BE2C (cell line): ENCODE results near the gene RETREG1.
"Not testable (repeated sequence)": the region's sequence is repeated elsewhere in the genome, so short reads cannot be mapped to it uniquely, and the experiment has no call there.

Source experiments
- DNase-seq: peaks from one replicate; pipeline ENCODE4 v3.0.0-alpha.2; 2020
- H3K27me3 ChIP-seq: fragments of 250-450 bp; sonication (Bioruptor Pico); 2 replicates; pipeline ENCODE4 v1.5.1; 2020; ENCODE audit warnings: mild to moderate bottlenecking
- H3K36me3 ChIP-seq: fragments of 250-450 bp; sonication (Bioruptor Pico); 2 replicates; pipeline ENCODE4 v1.5.1; 2020; ENCODE audit warnings: mild to moderate bottlenecking
- H3K4me1 ChIP-seq: fragments of 250-450 bp; sonication (Bioruptor Pico); 2 replicates; pipeline ENCODE4 v1.5.1; 2020
- H3K4me3 ChIP-seq: 2 replicates; pipeline ENCODE4 v1.5.1; 2011; ENCODE audit warnings: low read depth, low read length
- H3K9me3 ChIP-seq: fragments of 250-450 bp; sonication (Bioruptor Pico); 2 replicates; pipeline ENCODE4 v1.5.1; 2020
- TF ChIP-seq, protein P1 (sequence below): IDR thresholded peaks from 2 replicates; pipeline ENCODE4 v1.5.1; 2012; ENCODE audit warnings: mild to moderate bottlenecking, low read depth, low read length

Gene RETREG1

GRCh38 chr5:16544607-16545374 lies 72.0 kb downstream of the RETREG1 start:
- no peak for DNase-seq
- H3K36me3 ChIP-seq: no peaks in the 10 kb centered on the region
- H3K27me3 ChIP-seq: no peaks in the 10 kb centered on the region
- no peaks in the 10 kb centered on the region for H3K4me1 ChIP-seq
- H3K9me3 ChIP-seq: no peaks in the 10 kb centered on the region
- H3K4me3 ChIP-seq: no peak overlapping the region
- TF ChIP-seq, protein P1, sequence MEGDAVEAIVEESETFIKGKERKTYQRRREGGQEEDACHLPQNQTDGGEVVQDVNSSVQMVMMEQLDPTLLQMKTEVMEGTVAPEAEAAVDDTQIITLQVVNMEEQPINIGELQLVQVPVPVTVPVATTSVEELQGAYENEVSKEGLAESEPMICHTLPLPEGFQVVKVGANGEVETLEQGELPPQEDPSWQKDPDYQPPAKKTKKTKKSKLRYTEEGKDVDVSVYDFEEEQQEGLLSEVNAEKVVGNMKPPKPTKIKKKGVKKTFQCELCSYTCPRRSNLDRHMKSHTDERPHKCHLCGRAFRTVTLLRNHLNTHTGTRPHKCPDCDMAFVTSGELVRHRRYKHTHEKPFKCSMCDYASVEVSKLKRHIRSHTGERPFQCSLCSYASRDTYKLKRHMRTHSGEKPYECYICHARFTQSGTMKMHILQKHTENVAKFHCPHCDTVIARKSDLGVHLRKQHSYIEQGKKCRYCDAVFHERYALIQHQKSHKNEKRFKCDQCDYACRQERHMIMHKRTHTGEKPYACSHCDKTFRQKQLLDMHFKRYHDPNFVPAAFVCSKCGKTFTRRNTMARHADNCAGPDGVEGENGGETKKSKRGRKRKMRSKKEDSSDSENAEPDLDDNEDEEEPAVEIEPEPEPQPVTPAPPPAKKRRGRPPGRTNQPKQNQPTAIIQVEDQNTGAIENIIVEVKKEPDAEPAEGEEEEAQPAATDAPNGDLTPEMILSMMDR: no peak

- not testable (repeated sequence) for H3K36me3 ChIP-seq, H3K4me3 ChIP-seq, H3K27me3 ChIP-seq, DNase-seq, H3K4me1 ChIP-seq, H3K9me3 ChIP-seq
Observed at GRCh38 chr5:16543206-16543605, 73.6 kb downstream of the RETREG1 start.

- H3K4me3 ChIP-seq: no peak overlapping the region
- TF ChIP-seq, protein P1: no peak
- DNase-seq: no peak
- no peaks in the 10 kb centered on the region for H3K36me3 ChIP-seq
- H3K27me3 ChIP-seq: no peaks in the 10 kb centered on the region
- H3K4me1 ChIP-seq: no peaks in the 10 kb centered on the region
- H3K9me3 ChIP-seq: no peaks in the 10 kb centered on the region
Observed at GRCh38 chr5:16542236-16542635, 74.6 kb downstream of the RETREG1 start.

DNA sequence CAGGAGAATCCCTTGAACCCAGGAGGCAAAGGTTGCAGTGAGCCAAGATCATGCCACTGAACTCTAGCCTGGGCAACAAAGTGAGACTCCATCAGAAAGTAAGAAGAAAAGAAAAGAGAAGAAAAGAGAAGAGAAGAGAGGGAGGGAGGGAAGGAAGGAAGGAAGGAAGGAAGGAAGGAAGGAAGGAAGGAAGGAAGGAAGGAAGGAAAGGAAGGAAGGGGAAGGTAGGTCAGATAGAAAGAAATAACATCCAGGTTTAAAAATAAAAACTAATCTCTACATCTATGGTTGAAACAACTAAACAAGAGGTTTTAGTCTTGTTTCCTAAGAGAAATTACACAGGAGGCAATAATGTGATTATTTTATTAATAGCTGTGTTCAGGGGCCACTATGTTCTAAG lies 75.2 kb downstream of the RETREG1 start:
- not testable (repeated sequence) for H3K4me1 ChIP-seq, DNase-seq, H3K36me3 ChIP-seq, H3K27me3 ChIP-seq, H3K9me3 ChIP-seq, H3K4me3 ChIP-seq

- no peak for DNase-seq
- Histone ChIP-seq H3K4me3 (no peak overlapping the region), H3K27me3 (no peaks in the 10 kb centered on the region), H3K9me3 (no peaks in the 10 kb centered on the region), H3K36me3 (no peaks in the 10 kb centered on the region), H3K4me1 (no peaks in the 10 kb centered on the region)
- TF ChIP-seq, protein P1: no peak
Observed at GRCh38 chr5:16540421-16540820, 76.4 kb downstream of the RETREG1 start.

DNA sequence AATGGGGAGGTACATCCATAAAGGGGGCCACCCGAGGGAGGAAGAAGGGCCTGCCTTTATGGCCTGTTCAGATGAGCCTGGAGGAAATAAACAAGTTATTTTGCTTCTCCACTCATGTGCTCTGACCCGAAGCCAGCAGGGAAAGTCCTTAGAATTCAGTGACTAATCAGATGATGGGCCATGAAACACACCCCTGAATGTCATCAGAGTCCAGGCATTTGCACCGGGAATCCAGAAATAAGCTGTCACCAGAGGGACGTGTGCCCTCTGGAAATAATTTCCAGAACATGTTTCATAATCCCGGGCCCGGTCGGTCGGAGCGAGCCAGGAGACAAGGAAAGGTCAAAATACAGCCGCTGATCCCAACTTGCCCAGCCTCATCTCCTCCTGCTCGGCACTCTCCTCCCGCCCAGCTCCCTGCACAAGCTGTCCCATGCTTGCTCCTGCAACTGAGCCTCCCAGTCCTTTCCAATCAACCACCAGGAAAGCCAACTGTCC lies 77.6 kb downstream of the RETREG1 start:
- no peaks in the 10 kb centered on the region for H3K36me3 ChIP-seq
- H3K4me1 ChIP-seq: no peaks in the 10 kb centered on the region
- no peak for DNase-seq
- TF ChIP-seq, protein P1: no peak
- no peak overlapping the region for H3K4me3 ChIP-seq
- no peaks in the 10 kb centered on the region for H3K9me3 ChIP-seq
- H3K27me3 ChIP-seq: no peaks in the 10 kb centered on the region

- Histone ChIP-seq H3K4me3 (no peak overlapping the region), H3K27me3 (no peaks in the 10 kb centered on the region), H3K36me3 (no peaks in the 10 kb centered on the region), H3K9me3 (no peaks in the 10 kb centered on the region), H3K4me1 (no peaks in the 10 kb centered on the region)
- no peak for DNase-seq
- TF ChIP-seq, protein P1: no peak
Observed at GRCh38 chr5:16538006-16538405, 78.8 kb downstream of the RETREG1 start.
